Upper lobe of left lung (tissue), 6 donors: ENCODE results near the gene MYL12A. TPM values are rescaled to one million over a fixed set of nuclear protein-coding genes. Genes with fewer than 3 reads are reported as not detected.

ENCODE experiments used
- ATAC-seq, 2 donors: fragments of 200-7000 bp; cut with Tn5 transposase; one replicate each; pipeline ENCODE4 v1.9.1; 2022; ENCODE audit warnings: mild to moderate bottlenecking in 2 of 2, moderate library complexity in 2 of 2; ENCODE audit not compliant: low FRiP score in 2 of 2
- DNase-seq, 2 donors: peaks; one replicate each; pipeline ENCODE4 v3.0.0-alpha.2; 2019 to 2020
- H3K27ac ChIP-seq, 4 donors: fragments of 200-600 bp; sonication (generic); one replicate each; pipeline ENCODE4 v1.5.1; 2016 to 2019
- H3K27me3 ChIP-seq, 4 donors: fragments of 200-600 bp; sonication (generic); one replicate each; pipeline ENCODE4 v1.5.1; 2017 to 2019
- H3K36me3 ChIP-seq, 4 donors: fragments of 200-600 bp; sonication (generic); one replicate each; pipeline ENCODE4 v1.5.1; 2016 to 2019
- H3K4me1 ChIP-seq, 4 donors: fragments of 200-600 bp; sonication (generic); one replicate each; pipeline ENCODE4 v1.5.1; 2018 to 2019
- H3K4me3 ChIP-seq, 4 donors: fragments of 200-600 bp; sonication (generic); one replicate each; pipeline ENCODE4 v1.5.1; 2017 to 2019; ENCODE audit warnings: mild to moderate bottlenecking in 2 of 4, moderate library complexity in 1 of 4
- H3K9me3 ChIP-seq, 4 donors: fragments of 200-600 bp; sonication (generic); one replicate each; pipeline ENCODE4 v1.5.1; 2018 to 2019
- EP300 ChIP-seq, 4 donors: sonication (generic); formaldehyde crosslinking; IDR thresholded peaks; one replicate each; pipeline ENCODE4 v1.5.1; 2017; ENCODE audit warnings: antibody characterized with exemption in 4 of 4, control low read depth in 2 of 4
- POLR2A ChIP-seq, 4 donors: fragments of 450-650 bp; IDR thresholded peaks; one replicate each; pipeline ENCODE4 v1.5.1; 2016 to 2017; ENCODE audit warnings: antibody characterized with exemption in 4 of 4, mild to moderate bottlenecking in 2 of 4
- POLR2AphosphoS5 ChIP-seq, 2 donors: sonication (generic); formaldehyde crosslinking; IDR thresholded peaks; one replicate each; pipeline ENCODE4 v1.5.1; 2017; ENCODE audit warnings: antibody characterized with exemption in 2 of 2
- WGBS, 2 donors: methylation state at CpG; one replicate each; pipeline ENCODE4 v1.1.5; 2017 to 2018; 5-methylcytosine and 5-hydroxymethylcytosine counted together
- total RNA-seq, 6 donors: library from RNA; depleted of rRNA in 4 of 6; stranded (reverse); fragments of >200 nt in 4 of 6; gene quantifications; one replicate each; pipeline versions ENCODE4 v1.1.0 to v1.2.1, GENCODE V29; 2016 to 2021
- TF ChIP-seq, protein P1 (sequence below), 6 experiments: fragments of 450-650 bp in 4 of 6; fragments of 200-600 bp in 2 of 6; sonication (generic) in 2 of 6; IDR thresholded peaks; one replicate each; pipeline ENCODE4 v1.5.1; 2016 to 2019; ENCODE audit warnings: antibody characterized with exemption in 6 of 6
- donor health status: DM: no; HTN: no; CAD: no; lungs with moderate emphysema.
- donor health status: DM: no; HTN: yes; CAD: no; lungs with severe emphysema.

MYL12A gene
- total RNA-seq, 6 donors from 2014 or later, result 184 to 702 (median 558) TPM

DNA sequence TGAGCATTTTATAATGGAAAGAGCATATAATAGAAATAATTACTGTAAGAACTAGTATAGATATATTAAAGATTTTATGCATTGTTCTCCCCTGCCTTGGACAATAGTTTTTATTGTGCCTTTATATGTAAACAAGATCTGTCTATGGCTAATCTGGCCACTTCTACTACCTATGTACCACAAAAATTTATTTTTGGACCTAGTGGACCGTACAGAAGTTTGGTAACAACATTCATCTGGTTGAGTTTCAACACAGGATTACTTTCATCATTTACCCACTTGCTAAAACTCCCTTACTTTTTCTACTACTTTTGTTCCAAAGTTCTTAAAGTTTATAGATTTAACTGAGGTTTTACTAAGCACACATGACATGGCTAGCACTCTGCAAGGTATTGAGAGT lies 14.6 kb upstream of the MYL12A start:
- H3K27me3 ChIP-seq, result no peaks in the 10 kb centered on the region
- DNase-seq (no peak), ATAC-seq (no peak)
- no peak for TF ChIP-seq POLR2AphosphoS5 (IDR thresholded peaks at IDR 0.05)
- no peak for TF ChIP-seq POLR2A (IDR thresholded peaks at IDR 0.05)
- TF ChIP-seq, protein P1, sequence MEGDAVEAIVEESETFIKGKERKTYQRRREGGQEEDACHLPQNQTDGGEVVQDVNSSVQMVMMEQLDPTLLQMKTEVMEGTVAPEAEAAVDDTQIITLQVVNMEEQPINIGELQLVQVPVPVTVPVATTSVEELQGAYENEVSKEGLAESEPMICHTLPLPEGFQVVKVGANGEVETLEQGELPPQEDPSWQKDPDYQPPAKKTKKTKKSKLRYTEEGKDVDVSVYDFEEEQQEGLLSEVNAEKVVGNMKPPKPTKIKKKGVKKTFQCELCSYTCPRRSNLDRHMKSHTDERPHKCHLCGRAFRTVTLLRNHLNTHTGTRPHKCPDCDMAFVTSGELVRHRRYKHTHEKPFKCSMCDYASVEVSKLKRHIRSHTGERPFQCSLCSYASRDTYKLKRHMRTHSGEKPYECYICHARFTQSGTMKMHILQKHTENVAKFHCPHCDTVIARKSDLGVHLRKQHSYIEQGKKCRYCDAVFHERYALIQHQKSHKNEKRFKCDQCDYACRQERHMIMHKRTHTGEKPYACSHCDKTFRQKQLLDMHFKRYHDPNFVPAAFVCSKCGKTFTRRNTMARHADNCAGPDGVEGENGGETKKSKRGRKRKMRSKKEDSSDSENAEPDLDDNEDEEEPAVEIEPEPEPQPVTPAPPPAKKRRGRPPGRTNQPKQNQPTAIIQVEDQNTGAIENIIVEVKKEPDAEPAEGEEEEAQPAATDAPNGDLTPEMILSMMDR (IDR thresholded peaks at IDR 0.05), result no peak
- no peak for TF ChIP-seq EP300 (IDR thresholded peaks at IDR 0.05)
- H3K4me1 ChIP-seq, result no peaks in the 10 kb centered on the region
- no peaks in the 10 kb centered on the region for H3K9me3 ChIP-seq
- WGBS, 2 donors, result 83 to 84% methylated on average over 1 of the region's 1 CpG
- no peaks in the 10 kb centered on the region for H3K36me3 ChIP-seq
- no peak overlapping the region for H3K27ac ChIP-seq
- no peak overlapping the region for H3K4me3 ChIP-seq

DNA sequence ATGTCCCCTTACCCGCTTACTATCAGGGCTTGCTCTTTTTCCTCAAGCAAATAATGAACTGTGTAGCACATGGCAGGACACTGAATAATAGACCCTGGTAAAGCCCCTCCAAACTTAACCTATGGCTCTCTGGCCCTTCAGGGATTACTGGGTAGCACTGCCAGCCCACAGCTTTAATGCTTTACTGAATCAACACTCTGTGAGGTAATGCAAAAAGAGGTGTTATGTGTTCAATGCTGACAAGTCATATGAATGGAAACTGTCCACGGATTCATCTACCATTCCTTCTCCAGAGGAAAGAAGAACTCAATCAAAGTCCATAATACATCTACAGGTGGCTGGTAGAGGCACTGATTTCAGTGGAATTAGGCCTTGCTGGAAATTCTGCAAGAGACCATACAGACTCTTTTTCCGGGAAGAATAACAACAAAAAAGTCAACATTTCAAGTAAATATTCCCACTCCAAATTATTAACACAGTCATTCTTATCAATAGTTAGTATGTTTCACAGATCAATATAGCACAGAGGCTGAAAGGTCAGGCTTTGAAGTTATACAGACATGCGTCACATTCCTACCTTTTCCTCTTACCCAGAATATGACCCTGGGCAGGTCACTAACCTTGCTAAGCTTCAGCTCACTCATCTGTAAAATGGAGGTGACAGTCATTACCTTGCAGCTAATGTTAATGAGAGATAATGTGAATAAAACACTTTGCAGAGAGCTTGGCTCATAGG lies 14.0 kb upstream of the MYL12A start:
- ATAC-seq, result no peak
- Histone ChIP-seq H3K27me3 (no peaks in the 10 kb centered on the region), H3K4me1 (no peaks in the 10 kb centered on the region), H3K27ac (no peak overlapping the region), H3K36me3 (no peaks in the 10 kb centered on the region), H3K4me3 (no peak overlapping the region), H3K9me3 (no peaks in the 10 kb centered on the region)
- 89 to 95% methylated on average over 4 of the region's 4 CpGs for WGBS, 2 donors
- no peak for DNase-seq
- TF ChIP-seq POLR2AphosphoS5 (IDR thresholded peaks at IDR 0.05) (no peak), POLR2A (IDR thresholded peaks at IDR 0.05) (no peak), EP300 (IDR thresholded peaks at IDR 0.05) (no peak)
- TF ChIP-seq, protein P1 (IDR thresholded peaks at IDR 0.05), result no peak

DNA sequence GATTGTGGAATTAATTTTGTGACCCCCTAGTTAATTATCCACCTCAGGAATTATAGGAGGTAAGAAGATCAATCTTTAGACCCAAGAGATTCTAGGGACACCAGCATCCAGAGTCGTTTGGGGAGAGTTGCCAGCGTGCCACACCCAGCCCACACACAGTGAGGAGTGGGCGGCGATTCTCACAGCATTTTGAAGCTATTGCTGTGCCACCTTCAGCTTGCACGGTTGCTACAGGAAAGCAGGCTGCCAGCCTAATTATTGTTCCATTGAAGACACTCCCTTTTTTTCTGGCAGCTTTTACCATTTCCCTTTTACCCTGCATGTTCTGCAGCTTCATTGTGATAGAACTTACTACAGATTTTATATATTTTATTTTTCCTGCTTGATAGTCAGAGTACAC lies 13.1 kb upstream of the MYL12A start:
- H3K36me3 ChIP-seq, result no peaks in the 10 kb centered on the region
- no peak overlapping the region for H3K27ac ChIP-seq
- H3K4me3 ChIP-seq, result no peak overlapping the region
- H3K27me3 ChIP-seq, result no peaks in the 10 kb centered on the region
- TF ChIP-seq, protein P1 (IDR thresholded peaks at IDR 0.05), result no peak
- TF ChIP-seq EP300 (IDR thresholded peaks at IDR 0.05) (no peak), POLR2AphosphoS5 (IDR thresholded peaks at IDR 0.05) (no peak), POLR2A (IDR thresholded peaks at IDR 0.05) (no peak)
- H3K4me1 ChIP-seq, result no peaks in the 10 kb centered on the region
- 57 to 61% methylated on average over 5 of the region's 5 CpGs for WGBS, 2 donors
- ATAC-seq, result no peak
- no peaks in the 10 kb centered on the region for H3K9me3 ChIP-seq
- no peak for DNase-seq

DNA sequence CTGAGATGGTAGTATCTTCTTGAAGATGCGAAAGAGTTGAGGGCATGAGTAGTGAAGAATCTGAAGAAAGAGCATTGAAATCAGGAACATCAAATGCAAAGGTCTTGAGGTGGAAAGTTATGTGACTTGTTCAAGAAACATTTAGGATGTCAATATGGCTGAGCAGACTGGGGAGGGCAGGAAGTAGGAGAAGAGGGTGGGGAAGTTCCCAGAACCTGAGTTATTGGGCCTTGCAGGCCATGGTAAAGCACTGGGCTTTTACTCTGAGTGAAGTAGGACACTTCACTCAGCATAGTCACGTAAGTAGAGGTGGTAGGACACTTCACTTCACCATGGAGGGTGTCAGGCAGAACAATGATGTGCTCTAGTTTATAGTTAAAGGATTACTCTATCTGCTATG lies 11.8 kb upstream of the MYL12A start:
- no peaks in the 10 kb centered on the region for H3K9me3 ChIP-seq
- H3K36me3 ChIP-seq, result no peaks in the 10 kb centered on the region
- H3K4me3 ChIP-seq, result no peak overlapping the region
- no peaks in the 10 kb centered on the region for H3K27me3 ChIP-seq
- H3K27ac ChIP-seq, result no peak overlapping the region
- TF ChIP-seq POLR2AphosphoS5 (IDR thresholded peaks at IDR 0.05) (no peak), POLR2A (IDR thresholded peaks at IDR 0.05) (no peak), EP300 (IDR thresholded peaks at IDR 0.05) (no peak)
- TF ChIP-seq, protein P1 (IDR thresholded peaks at IDR 0.05), result no peak
- no peak for ATAC-seq
- DNase-seq, result no peak
- H3K4me1 ChIP-seq, result no peaks in the 10 kb centered on the region
- WGBS, 2 donors, result 87 to 98% methylated on average over 2 of the region's 2 CpGs

DNA sequence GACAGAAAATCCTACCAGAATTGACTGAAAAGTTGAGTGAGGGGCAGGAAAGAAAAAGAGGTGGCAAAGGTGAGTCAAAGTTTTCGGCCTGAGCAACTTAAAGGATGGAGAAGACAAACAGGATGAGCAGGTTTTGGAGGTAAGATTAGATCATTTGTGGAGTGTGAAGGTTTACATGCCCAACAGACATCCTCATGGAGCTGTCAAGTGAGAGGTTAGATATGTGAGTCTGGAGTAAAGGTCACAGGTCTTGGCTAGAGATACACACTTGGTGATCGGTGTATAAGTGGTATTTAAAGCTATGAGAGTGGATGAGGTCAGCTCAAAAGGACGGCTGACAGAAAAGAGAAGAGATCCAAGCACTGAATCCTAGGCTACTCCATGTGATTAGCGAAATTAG lies 11.1 kb upstream of the MYL12A start:
- no peak for DNase-seq
- no peaks in the 10 kb centered on the region for H3K27me3 ChIP-seq
- no peaks in the 10 kb centered on the region for H3K36me3 ChIP-seq
- WGBS, 2 donors, result 74 to 81% methylated on average over 4 of the region's 4 CpGs
- no peak overlapping the region for H3K4me3 ChIP-seq
- no peaks in the 10 kb centered on the region for H3K4me1 ChIP-seq
- TF ChIP-seq, protein P1 (IDR thresholded peaks at IDR 0.05), result no peak
- ATAC-seq, result no peak
- H3K27ac ChIP-seq, result no peak overlapping the region
- H3K9me3 ChIP-seq, result no peaks in the 10 kb centered on the region
